Hepatocyte (in vitro differentiated cells): ENCODE results near the gene WLS. TPM values are rescaled to one million over a fixed set of nuclear protein-coding genes. Genes with fewer than 3 reads are reported as not detected.
A peak's percentile ranks its signal among the peaks of the same experiment; 100 is the strongest.

Experiments
- DNase-seq: peaks from one replicate; pipeline ENCODE4 v3.0.0-alpha.2; 2016; ENCODE audit warnings: low spot score
- H2AFZ ChIP-seq: fragments of 200-600 bp; sonication (generic); 2 replicates; pipeline ENCODE4 v1.6.0; 2016; ENCODE audit warnings: antibody characterized with exemption, mild to moderate bottlenecking
- H3K27ac ChIP-seq: fragments of 200-600 bp; sonication (generic); 2 replicates; pipeline ENCODE4 v1.5.1; 2016; ENCODE audit warnings: mild to moderate bottlenecking
- H3K27me3 ChIP-seq: fragments of 200-600 bp; sonication (generic); 2 replicates; pipeline ENCODE4 v1.6.1; 2016
- H3K36me3 ChIP-seq: fragments of 200-600 bp; sonication (generic); replicated peaks from 2 replicates; pipeline ENCODE4 v1.5.1; 2016; ENCODE audit warnings: low read depth; ENCODE audit not compliant: insufficient read depth
- H3K4me1 ChIP-seq: fragments of 200-600 bp; sonication (generic); 2 replicates; pipeline ENCODE4 v1.5.1; 2016; ENCODE audit warnings: mild to moderate bottlenecking, moderate library complexity; ENCODE audit not compliant: insufficient read depth
- H3K4me2 ChIP-seq: fragments of 200-600 bp; sonication (generic); 2 replicates; pipeline ENCODE4 v1.6.0; 2016
- H3K4me3 ChIP-seq: fragments of 200-600 bp; sonication (generic); 2 replicates; pipeline ENCODE4 v1.5.1; 2016; ENCODE audit warnings: mild to moderate bottlenecking
- H3K79me2 ChIP-seq: fragments of 200-600 bp; sonication (generic); 2 replicates; pipeline ENCODE4 v1.6.0; 2017; ENCODE audit warnings: mild to moderate bottlenecking
- H3K9me2 ChIP-seq: fragments of 200-600 bp; sonication (generic); replicated peaks from 2 replicates; pipeline ENCODE4 v1.6.0; 2017; ENCODE audit warnings: mild to moderate bottlenecking; ENCODE audit not compliant: insufficient read depth
- H3K9me3 ChIP-seq: fragments of 200-600 bp; sonication (generic); 2 replicates; pipeline ENCODE4 v1.5.1; 2016; ENCODE audit warnings: low read depth, mild to moderate bottlenecking
- H4K20me1 ChIP-seq: fragments of 200-600 bp; sonication (generic); 2 replicates; pipeline ENCODE4 v1.6.0; 2016; ENCODE audit warnings: mild to moderate bottlenecking; ENCODE audit not compliant: insufficient read depth, poor library complexity, severe bottlenecking
- EZH2 ChIP-seq: fragments of 200-600 bp; sonication (generic); IDR thresholded peaks from 2 replicates; pipeline ENCODE4 v1.6.1; 2016; ENCODE audit warnings: antibody characterized with exemption, mild to moderate bottlenecking, borderline replicate concordance
- EZH2phosphoT487 ChIP-seq: fragments of 200-600 bp; sonication (generic); IDR thresholded peaks from one replicate; pipeline ENCODE4 v1.6.1; 2018; ENCODE audit warnings: antibody characterized with exemption, mild to moderate bottlenecking, low read depth, moderate library complexity; ENCODE audit not compliant: unreplicated experiment, severe bottlenecking
- WGBS: methylation state at CpG from one replicate; pipeline ENCODE4 v1.1.6; 2016; ENCODE audit warnings: low lambda C conversion rate; ENCODE audit errors: missing lambda C conversion rate; 5-methylcytosine and 5-hydroxymethylcytosine counted together
- polyA plus RNA-seq: library from polyadenylated mRNA; unstranded; fragments of >200 nt; fragmentation: Nextera tagmentation; extraction: Ambion mirVana; gene quantifications from 2 replicates; pipeline ENCODE4 v1.2.1, GENCODE V29; 2016
- total RNA-seq: library from RNA; depleted of rRNA; stranded (reverse); fragments of >200 nt; gene quantifications from 2 replicates; pipeline ENCODE4 v1.2.3, GENCODE V29; 2014
- TF ChIP-seq, protein P1 (sequence below): fragments of 200-600 bp; sonication (generic); IDR thresholded peaks from 2 replicates; pipeline ENCODE4 v1.5.1; 2016; ENCODE audit warnings: antibody characterized with exemption, mild to moderate bottlenecking; ENCODE audit not compliant: poor library complexity

Gene WLS
- total and polyA plus RNA-seq, 2 experiments from 2014 or later, result 79.9 to 102 TPM

GRCh38 chr1:68188644-68189340 lies 43.5 kb downstream of the WLS start:
- Histone ChIP-seq H3K4me2 (peak overlapping the region; percentile 48), H4K20me1 (no peaks in the 10 kb centered on the region), H3K9me3 (no peaks in the 10 kb centered on the region), H3K79me2 (peaks cover 3% of the 10 kb centered on the region), H3K4me1 (peaks cover 4% of the 10 kb centered on the region), H2AFZ (no peak overlapping the region), H3K27me3 (no peaks in the 10 kb centered on the region), H3K9me2 (no peaks in the 10 kb centered on the region), H3K36me3 (no peaks in the 10 kb centered on the region), H3K4me3 (no peak overlapping the region), H3K27ac (peak overlapping the region; percentile 73)
- 77% methylated on average over 4 of the region's 4 CpGs for WGBS
- TF ChIP-seq, protein P1, sequence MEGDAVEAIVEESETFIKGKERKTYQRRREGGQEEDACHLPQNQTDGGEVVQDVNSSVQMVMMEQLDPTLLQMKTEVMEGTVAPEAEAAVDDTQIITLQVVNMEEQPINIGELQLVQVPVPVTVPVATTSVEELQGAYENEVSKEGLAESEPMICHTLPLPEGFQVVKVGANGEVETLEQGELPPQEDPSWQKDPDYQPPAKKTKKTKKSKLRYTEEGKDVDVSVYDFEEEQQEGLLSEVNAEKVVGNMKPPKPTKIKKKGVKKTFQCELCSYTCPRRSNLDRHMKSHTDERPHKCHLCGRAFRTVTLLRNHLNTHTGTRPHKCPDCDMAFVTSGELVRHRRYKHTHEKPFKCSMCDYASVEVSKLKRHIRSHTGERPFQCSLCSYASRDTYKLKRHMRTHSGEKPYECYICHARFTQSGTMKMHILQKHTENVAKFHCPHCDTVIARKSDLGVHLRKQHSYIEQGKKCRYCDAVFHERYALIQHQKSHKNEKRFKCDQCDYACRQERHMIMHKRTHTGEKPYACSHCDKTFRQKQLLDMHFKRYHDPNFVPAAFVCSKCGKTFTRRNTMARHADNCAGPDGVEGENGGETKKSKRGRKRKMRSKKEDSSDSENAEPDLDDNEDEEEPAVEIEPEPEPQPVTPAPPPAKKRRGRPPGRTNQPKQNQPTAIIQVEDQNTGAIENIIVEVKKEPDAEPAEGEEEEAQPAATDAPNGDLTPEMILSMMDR, result no peak
- TF ChIP-seq EZH2, result no peak
- no peak for TF ChIP-seq EZH2phosphoT487
- DNase-seq, result no peak

- TF ChIP-seq EZH2phosphoT487 (no peak), EZH2 (no peak)
- TF ChIP-seq, protein P1, result no peak
- WGBS, result 65% methylated on average over 3 of the region's 3 CpGs
- H3K27ac ChIP-seq, result peak overlapping the region; percentile 73
These were observed 44.2 kb downstream of the WLS start for GRCh38 chr1:68188060-68188538.

DNA sequence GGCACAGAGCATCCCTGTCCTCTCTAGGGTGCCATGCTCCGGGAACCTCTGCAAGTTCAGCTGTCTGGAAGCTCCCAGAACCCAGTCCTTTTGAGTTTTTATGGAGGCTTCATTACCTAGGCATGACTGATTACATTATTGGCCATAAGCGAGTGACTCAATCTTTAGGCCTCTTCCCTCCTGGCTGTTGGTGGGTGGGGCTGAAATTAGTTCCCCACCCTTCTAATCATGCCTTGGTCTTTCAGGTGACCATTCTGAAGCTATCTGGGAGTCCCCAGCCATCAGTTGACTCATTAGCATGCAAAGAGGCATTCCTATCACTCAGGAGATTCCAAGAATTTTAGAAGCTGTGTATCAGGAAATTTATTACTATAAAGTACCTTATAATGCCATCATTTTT lies 46.6 kb downstream of the WLS start:
- H3K4me1 ChIP-seq, result peaks cover 4% of the 10 kb centered on the region
- no peak for DNase-seq
- no peaks in the 10 kb centered on the region for H3K79me2 ChIP-seq
- no peaks in the 10 kb centered on the region for H4K20me1 ChIP-seq
- H3K9me2 ChIP-seq, result no peaks in the 10 kb centered on the region
- no peak overlapping the region for H3K4me2 ChIP-seq
- 100% methylated on average over 2 of the region's 2 CpGs for WGBS
- H3K27ac ChIP-seq, result no peak overlapping the region
- TF ChIP-seq, protein P1, result no peak
- no peak for TF ChIP-seq EZH2phosphoT487
- no peak for TF ChIP-seq EZH2
- no peaks in the 10 kb centered on the region for H3K9me3 ChIP-seq
- no peaks in the 10 kb centered on the region for H3K36me3 ChIP-seq
- no peak overlapping the region for H3K4me3 ChIP-seq
- H3K27me3 ChIP-seq, result no peaks in the 10 kb centered on the region
- no peak overlapping the region for H2AFZ ChIP-seq

More at GRCh38 chr1:68188060-68188538, 44.2 kb downstream of the WLS start:
- Histone ChIP-seq H3K9me3 (no peaks in the 10 kb centered on the region), H3K36me3 (no peaks in the 10 kb centered on the region), H3K79me2 (no peaks in the 10 kb centered on the region), H3K9me2 (no peaks in the 10 kb centered on the region), H3K27me3 (no peaks in the 10 kb centered on the region), H3K4me1 (peaks cover 4% of the 10 kb centered on the region), H4K20me1 (no peaks in the 10 kb centered on the region), H2AFZ (no peak overlapping the region), H3K4me2 (peak overlapping the region; percentile 48), H3K4me3 (no peak overlapping the region)
- no peak for DNase-seq
